AG04449 (cell line): ENCODE results near the gene LONP2.

Source experiments
- CTCF ChIA-PET: fragments of 350-600 bp; formaldehyde crosslinking; extraction: SDS; loops from one replicate; lab custom pipeline; 2021; ENCODE audit warnings: antibody characterized with exemption; lab: Yijun Ruan, JAX
- POLR2A ChIA-PET: fragments of 400-600, 350-600 bp; formaldehyde crosslinking; extraction: SDS; loops from one replicate; lab custom pipeline; 2020; ENCODE audit warnings: antibody characterized with exemption, inconsistent platforms; lab: Yijun Ruan, JAX
- DNase-seq: peaks from one replicate; pipeline ENCODE4 v3.0.0-alpha.2; 2010; ENCODE audit warnings: low read depth, low spot score
- H3K4me3 ChIP-seq: 2 replicates; pipeline ENCODE4 v1.5.1; 2011; ENCODE audit warnings: low read depth, mild to moderate bottlenecking, control low read depth, low read length
- CTCF ChIP-seq: IDR thresholded peaks from one replicate; pipeline ENCODE4 v1.5.1; 2011; ENCODE audit warnings: mild to moderate bottlenecking, moderate library complexity, low read length, control low read depth, inconsistent platforms; ENCODE audit not compliant: insufficient read depth; ENCODE audit errors: missing control alignments

The LONP2 gene

GRCh38 chr16:48405153-48405552 is 161.1 kb downstream of the LONP2 start:
- TF ChIP-seq CTCF = no peak
- H3K4me3 ChIP-seq = no peak overlapping the region
- no peak for DNase-seq
- ChIA-PET CTCF (no interaction called here), POLR2A (no interaction called here)

GRCh38 chr16:48405907-48406306 is 161.8 kb downstream of the LONP2 start:
- ChIA-PET CTCF (no interaction called here), POLR2A (no interaction called here)
- TF ChIP-seq CTCF = no peak
- DNase-seq = no peak
- H3K4me3 ChIP-seq = no peak overlapping the region
